ENCODE data around the gene GBX1. TPM values are rescaled to one million over a fixed set of nuclear protein-coding genes. Genes with fewer than 3 reads are reported as not detected.

GBX1 gene
- under 1 TPM in 3 of 4 donors, not detected in 1; 0.13 to 0.24 (median 0.22) TPM for polyA plus RNA-seq (ENCODE audit: insufficient read length in 4 of 4)

- peak in 1 of 4 donors; percentile 38 for DNase-seq (ENCODE audit: low read depth in 4 of 4, low spot score in 3 of 4)
Measured at GRCh38 chr7:151167197-151167961, at the start of gene GBX1. GBX1 (minus strand) TSS chr7:151167694; CDS start chr7:151167548, 146 bp downstream.

DNA sequence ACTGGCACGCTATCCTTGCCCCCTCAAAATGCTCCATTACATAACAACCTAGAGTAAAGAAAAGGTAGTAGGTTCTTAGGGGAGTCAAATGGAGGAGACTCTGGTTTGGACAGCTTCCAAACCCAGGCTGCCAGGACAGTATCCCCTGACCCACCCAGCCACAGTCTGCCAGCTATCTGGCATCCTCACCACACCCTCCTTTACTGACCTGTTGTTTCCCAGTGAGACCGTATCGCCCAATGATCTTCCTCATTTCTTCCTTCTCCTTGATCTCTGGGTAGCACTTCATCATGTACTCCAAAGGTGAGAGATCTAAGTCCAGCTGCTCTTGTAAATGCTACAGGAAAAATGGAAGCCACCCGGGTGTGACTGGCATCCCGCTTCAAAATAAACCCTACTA, 47.9 kb upstream of the GBX1 start:
- DNase-seq (ENCODE audit: low read depth in 4 of 4, low spot score in 3 of 4): no peak

DNA sequence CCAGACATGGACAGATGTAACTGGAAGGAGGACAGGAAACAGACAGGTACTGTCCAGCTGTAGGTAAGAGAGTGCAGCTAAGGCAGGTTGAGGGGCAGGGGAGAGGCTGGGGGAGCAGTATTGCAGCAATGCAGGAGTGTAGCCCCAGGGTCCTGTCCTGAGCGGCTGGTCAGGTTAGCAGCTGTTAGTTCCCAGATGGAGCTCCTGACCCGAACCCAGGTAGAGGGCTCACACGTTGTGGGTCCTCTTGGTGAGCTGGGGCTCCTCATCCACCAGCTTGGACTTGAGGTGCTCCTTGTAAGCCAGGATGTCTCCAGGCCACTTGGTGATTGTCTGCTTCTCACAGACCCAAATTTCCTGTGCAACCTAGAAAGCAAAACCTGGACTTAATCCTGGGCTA, 46.3 kb upstream of the GBX1 start:
- no peak for DNase-seq (ENCODE audit: low read depth in 4 of 4, low spot score in 3 of 4)

DNA sequence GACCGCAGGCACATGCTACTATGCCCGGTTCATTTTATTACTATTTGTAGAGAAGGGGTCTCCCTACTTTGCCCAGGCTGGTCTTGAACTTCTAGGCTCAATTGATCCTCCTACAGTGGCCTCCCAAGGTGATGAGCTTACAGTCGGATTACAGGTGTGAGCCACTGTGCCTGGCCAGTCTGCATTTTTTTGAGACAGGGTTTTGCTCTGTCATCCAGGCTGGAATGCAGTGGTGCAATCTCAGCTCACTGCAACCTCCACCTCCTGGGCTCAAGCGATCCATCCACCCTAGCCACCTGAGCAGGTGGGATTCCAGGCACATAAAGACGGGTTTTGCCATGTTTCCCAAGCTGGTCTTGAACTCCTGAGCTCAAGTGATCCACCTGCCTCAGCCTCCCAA, 45.1 kb upstream of the GBX1 start:
- DNase-seq (ENCODE audit: low read depth in 4 of 4, low spot score in 3 of 4): no peak

- no peak for DNase-seq (ENCODE audit: low read depth in 4 of 4, low spot score in 3 of 4)
Measured at GRCh38 chr7:151211155-151211772, 43.8 kb upstream of the GBX1 start.

- no peak for DNase-seq (ENCODE audit: low read depth in 4 of 4, low spot score in 3 of 4)
Measured at GRCh38 chr7:151210087-151210854, 42.8 kb upstream of the GBX1 start, which contains the start of gene H2BK1. H2BK1 (minus strand) TSS chr7:151210488; CDS start chr7:151210318, 170 bp downstream.

DNA sequence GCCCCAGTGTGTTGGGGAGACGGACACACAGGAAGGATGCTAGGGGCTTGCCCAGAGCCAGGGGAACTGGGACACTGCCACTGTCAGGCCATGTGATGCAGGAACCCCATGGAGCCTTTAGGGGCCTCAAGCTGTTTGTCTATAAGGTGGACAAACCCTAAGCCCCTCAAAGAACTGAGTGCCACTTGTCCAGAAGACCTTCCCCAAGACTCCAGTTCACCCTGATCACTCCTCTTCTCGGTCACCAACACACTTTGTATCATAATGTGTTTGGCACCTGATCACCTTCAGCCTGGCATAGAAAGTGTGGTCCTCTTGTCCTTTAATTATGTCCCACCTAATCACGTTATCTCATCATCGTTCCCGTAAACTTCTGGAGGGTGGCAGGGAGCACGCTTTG, 42.1 kb upstream of the GBX1 start:
- DNase-seq (ENCODE audit: low read depth in 4 of 4, low spot score in 3 of 4): no peak

- DNase-seq (ENCODE audit: low read depth in 4 of 4, low spot score in 3 of 4): no peak
Measured at GRCh38 chr7:151208253-151208862, 40.9 kb upstream of the GBX1 start.

DNA sequence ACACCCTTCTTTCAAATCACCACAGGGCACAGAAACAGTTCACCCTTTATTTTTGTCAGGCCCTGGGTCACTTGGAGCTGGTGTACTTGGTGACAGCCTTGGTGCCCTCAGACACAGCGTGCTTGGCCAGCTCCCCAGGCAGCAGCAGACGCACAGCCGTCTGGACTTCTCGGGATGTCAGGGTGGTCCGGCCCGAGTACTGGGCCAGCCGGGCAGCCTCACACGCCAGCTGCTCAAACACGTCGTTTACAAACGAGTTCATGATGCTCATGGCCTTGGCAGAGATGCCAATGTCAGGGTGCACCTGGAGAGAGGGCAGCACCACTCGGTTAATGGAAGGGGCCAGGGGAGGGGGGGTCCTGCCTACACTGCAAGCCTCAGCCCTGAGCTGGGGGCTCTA, 40.3 kb upstream of the GBX1 start:
- no peak for DNase-seq (ENCODE audit: low read depth in 4 of 4, low spot score in 3 of 4)

- DNase-seq (ENCODE audit: low read depth in 4 of 4, low spot score in 3 of 4): no peak
Measured at GRCh38 chr7:151207315-151207714, 39.8 kb upstream of the GBX1 start.

GRCh38 chr7:151206914-151207313, 39.4 kb upstream of the GBX1 start:
- DNase-seq (ENCODE audit: low read depth in 4 of 4, low spot score in 3 of 4): no peak

DNA sequence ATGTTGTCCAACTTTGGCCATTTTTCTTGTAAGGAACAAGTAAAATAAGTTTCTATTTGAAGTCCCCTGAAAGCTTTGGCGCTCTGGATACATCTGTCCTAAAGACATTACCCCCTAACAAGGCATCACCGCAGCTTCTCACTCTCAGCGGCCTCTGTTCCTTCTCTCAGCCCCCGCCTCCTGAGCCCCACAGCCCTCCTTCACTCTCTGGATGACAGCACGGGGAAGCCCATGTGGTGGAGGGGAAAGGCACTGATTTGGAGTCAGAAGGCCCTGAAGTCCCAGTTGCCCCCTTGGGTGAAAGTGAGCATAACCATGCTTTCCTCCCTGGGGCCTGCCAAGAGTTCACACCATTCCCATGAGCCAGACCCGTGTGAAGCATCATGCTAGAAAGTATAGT, 38.2 kb upstream of the GBX1 start:
- DNase-seq (ENCODE audit: low read depth in 4 of 4, low spot score in 3 of 4): no peak

GRCh38 chr7:151204383-151205032, 37.0 kb upstream of the GBX1 start:
- DNase-seq (ENCODE audit: low read depth in 4 of 4, low spot score in 3 of 4): no peak

DNA sequence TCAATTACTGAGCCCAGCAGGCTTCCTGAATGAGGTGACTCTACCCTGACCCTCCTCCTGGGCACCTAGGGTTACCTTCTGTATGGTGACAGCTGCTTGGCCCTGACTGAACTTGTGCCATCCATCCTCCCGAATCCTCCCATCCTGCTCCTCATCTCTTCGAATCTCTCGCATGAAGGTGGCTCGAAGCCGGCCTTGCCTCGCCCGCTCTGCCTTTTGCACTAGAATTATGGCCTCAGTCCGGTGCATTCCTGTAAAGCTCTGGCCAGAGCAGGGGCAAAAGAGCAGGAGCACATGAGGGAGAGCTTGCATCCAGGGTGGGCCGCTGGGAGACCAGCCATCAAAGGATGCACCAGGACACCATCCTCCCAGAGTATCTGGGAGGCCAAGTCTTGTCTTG, 35.3 kb upstream of the GBX1 start:
- no peak for DNase-seq (ENCODE audit: low read depth in 4 of 4, low spot score in 3 of 4)

DNA sequence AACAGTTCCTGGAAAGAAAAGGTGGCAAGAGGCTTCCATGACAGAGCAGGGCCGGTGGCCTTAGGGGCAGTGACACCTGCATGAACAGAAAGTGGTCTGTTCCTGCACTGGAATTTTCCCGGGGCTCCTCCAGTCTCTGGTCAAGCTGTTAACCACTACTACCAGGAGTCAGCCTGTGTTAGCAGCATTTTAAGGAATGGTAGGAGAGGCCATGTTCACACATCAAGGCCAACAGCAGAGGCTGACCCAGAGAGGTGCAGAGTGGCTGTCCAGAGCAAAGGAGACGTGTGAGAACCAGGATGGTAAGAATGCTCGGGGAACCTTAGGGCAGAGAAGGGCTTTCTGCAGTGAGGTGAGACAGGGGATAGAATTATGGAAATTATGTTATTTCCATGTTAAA, 34.3 kb upstream of the GBX1 start:
- no peak for DNase-seq (ENCODE audit: low read depth in 4 of 4, low spot score in 3 of 4)

DNA sequence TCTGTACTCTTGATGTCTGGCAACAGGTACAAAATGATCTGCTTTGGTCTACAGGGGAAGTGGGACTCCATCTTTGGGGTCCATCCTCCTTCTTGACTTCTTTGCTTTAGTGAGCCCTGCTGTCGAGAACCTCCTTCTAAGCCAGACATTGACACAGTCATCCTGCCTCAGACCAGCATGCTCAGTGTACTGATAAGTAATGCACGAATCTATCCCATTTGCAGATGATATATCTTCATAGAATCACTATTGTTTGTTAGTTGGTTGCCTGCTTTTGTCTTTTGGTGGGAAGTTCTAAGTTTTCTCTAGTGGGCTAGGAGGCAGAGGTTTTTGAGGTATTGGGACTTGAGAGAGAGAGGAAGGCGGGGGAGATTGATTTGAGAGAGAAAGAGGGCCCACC, 33.9 kb upstream of the GBX1 start:
- DNase-seq (ENCODE audit: low read depth in 4 of 4, low spot score in 3 of 4): no peak

- peak in 3 of 4 donors; percentile 16 to 34 (median 23) for DNase-seq (ENCODE audit: low read depth in 4 of 4, low spot score in 3 of 4)
Measured at GRCh38 chr7:151198945-151199848, 31.7 kb upstream of the GBX1 start.

- DNase-seq (ENCODE audit: low read depth in 4 of 4, low spot score in 3 of 4): no peak
Measured at GRCh38 chr7:151197932-151198331, 30.4 kb upstream of the GBX1 start.

Measured in right renal pelvis (tissue), 4 donors.